Hepatocyte (in vitro differentiated cells): ENCODE measurements around the gene PAQR7. TPM values are rescaled to one million over a fixed set of nuclear protein-coding genes. Genes with fewer than 3 reads are reported as not detected.

Source experiments
- DNase-seq: peaks from one replicate; pipeline ENCODE4 v3.0.0-alpha.2; 2016; ENCODE audit warnings: low spot score
- H2AFZ ChIP-seq: fragments of 200-600 bp; sonication (generic); 2 replicates; pipeline ENCODE4 v1.6.0; 2016; ENCODE audit warnings: antibody characterized with exemption, mild to moderate bottlenecking
- H3K27ac ChIP-seq: fragments of 200-600 bp; sonication (generic); 2 replicates; pipeline ENCODE4 v1.5.1; 2016; ENCODE audit warnings: mild to moderate bottlenecking
- H3K27me3 ChIP-seq: fragments of 200-600 bp; sonication (generic); 2 replicates; pipeline ENCODE4 v1.6.1; 2016
- H3K36me3 ChIP-seq: fragments of 200-600 bp; sonication (generic); replicated peaks from 2 replicates; pipeline ENCODE4 v1.5.1; 2016; ENCODE audit warnings: low read depth; ENCODE audit not compliant: insufficient read depth
- H3K4me1 ChIP-seq: fragments of 200-600 bp; sonication (generic); 2 replicates; pipeline ENCODE4 v1.5.1; 2016; ENCODE audit warnings: mild to moderate bottlenecking, moderate library complexity; ENCODE audit not compliant: insufficient read depth
- H3K4me2 ChIP-seq: fragments of 200-600 bp; sonication (generic); 2 replicates; pipeline ENCODE4 v1.6.0; 2016
- H3K4me3 ChIP-seq: fragments of 200-600 bp; sonication (generic); 2 replicates; pipeline ENCODE4 v1.5.1; 2016; ENCODE audit warnings: mild to moderate bottlenecking
- H3K79me2 ChIP-seq: fragments of 200-600 bp; sonication (generic); 2 replicates; pipeline ENCODE4 v1.6.0; 2017; ENCODE audit warnings: mild to moderate bottlenecking
- H3K9me2 ChIP-seq: fragments of 200-600 bp; sonication (generic); replicated peaks from 2 replicates; pipeline ENCODE4 v1.6.0; 2017; ENCODE audit warnings: mild to moderate bottlenecking; ENCODE audit not compliant: insufficient read depth
- H3K9me3 ChIP-seq: fragments of 200-600 bp; sonication (generic); 2 replicates; pipeline ENCODE4 v1.5.1; 2016; ENCODE audit warnings: low read depth, mild to moderate bottlenecking
- H4K20me1 ChIP-seq: fragments of 200-600 bp; sonication (generic); 2 replicates; pipeline ENCODE4 v1.6.0; 2016; ENCODE audit warnings: mild to moderate bottlenecking; ENCODE audit not compliant: insufficient read depth, poor library complexity, severe bottlenecking
- EZH2 ChIP-seq: fragments of 200-600 bp; sonication (generic); IDR thresholded peaks from 2 replicates; pipeline ENCODE4 v1.6.1; 2016; ENCODE audit warnings: antibody characterized with exemption, mild to moderate bottlenecking, borderline replicate concordance
- EZH2phosphoT487 ChIP-seq: fragments of 200-600 bp; sonication (generic); IDR thresholded peaks from one replicate; pipeline ENCODE4 v1.6.1; 2018; ENCODE audit warnings: antibody characterized with exemption, mild to moderate bottlenecking, low read depth, moderate library complexity; ENCODE audit not compliant: unreplicated experiment, severe bottlenecking
- WGBS: methylation state at CpG from one replicate; pipeline ENCODE4 v1.1.6; 2016; ENCODE audit warnings: low lambda C conversion rate; ENCODE audit errors: missing lambda C conversion rate; 5-methylcytosine and 5-hydroxymethylcytosine counted together
- polyA plus RNA-seq: library from polyadenylated mRNA; unstranded; fragments of >200 nt; fragmentation: Nextera tagmentation; extraction: Ambion mirVana; gene quantifications from 2 replicates; pipeline ENCODE4 v1.2.1, GENCODE V29; 2016
- total RNA-seq: library from RNA; depleted of rRNA; stranded (reverse); fragments of >200 nt; gene quantifications from 2 replicates; pipeline ENCODE4 v1.2.3, GENCODE V29; 2014
- TF ChIP-seq, protein P1 (sequence below): fragments of 200-600 bp; sonication (generic); IDR thresholded peaks from 2 replicates; pipeline ENCODE4 v1.5.1; 2016; ENCODE audit warnings: antibody characterized with exemption, mild to moderate bottlenecking; ENCODE audit not compliant: poor library complexity

PAQR7 gene
- total and polyA plus RNA-seq, 2 experiments from 2014 or later: 4.8 to 27.0 TPM

GRCh38 chr1:25854554-25854953 is 21.0 kb downstream of the PAQR7 start:
- 85% methylated on average over 2 of the region's 2 CpGs for WGBS
- peaks cover 10% of the 10 kb centered on the region for H3K79me2 ChIP-seq
- no peaks in the 10 kb centered on the region for H3K9me2 ChIP-seq
- no peak overlapping the region for H3K4me2 ChIP-seq
- H2AFZ ChIP-seq: no peak overlapping the region
- no peaks in the 10 kb centered on the region for H3K27me3 ChIP-seq
- TF ChIP-seq EZH2 (no peak), EZH2phosphoT487 (no peak)
- TF ChIP-seq, protein P1, sequence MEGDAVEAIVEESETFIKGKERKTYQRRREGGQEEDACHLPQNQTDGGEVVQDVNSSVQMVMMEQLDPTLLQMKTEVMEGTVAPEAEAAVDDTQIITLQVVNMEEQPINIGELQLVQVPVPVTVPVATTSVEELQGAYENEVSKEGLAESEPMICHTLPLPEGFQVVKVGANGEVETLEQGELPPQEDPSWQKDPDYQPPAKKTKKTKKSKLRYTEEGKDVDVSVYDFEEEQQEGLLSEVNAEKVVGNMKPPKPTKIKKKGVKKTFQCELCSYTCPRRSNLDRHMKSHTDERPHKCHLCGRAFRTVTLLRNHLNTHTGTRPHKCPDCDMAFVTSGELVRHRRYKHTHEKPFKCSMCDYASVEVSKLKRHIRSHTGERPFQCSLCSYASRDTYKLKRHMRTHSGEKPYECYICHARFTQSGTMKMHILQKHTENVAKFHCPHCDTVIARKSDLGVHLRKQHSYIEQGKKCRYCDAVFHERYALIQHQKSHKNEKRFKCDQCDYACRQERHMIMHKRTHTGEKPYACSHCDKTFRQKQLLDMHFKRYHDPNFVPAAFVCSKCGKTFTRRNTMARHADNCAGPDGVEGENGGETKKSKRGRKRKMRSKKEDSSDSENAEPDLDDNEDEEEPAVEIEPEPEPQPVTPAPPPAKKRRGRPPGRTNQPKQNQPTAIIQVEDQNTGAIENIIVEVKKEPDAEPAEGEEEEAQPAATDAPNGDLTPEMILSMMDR: no peak
- no peaks in the 10 kb centered on the region for H3K4me1 ChIP-seq
- H3K9me3 ChIP-seq: no peaks in the 10 kb centered on the region
- no peak overlapping the region for H3K27ac ChIP-seq
- no peaks in the 10 kb centered on the region for H4K20me1 ChIP-seq
- H3K4me3 ChIP-seq: no peak overlapping the region
- H3K36me3 ChIP-seq: no peaks in the 10 kb centered on the region
- no peak for DNase-seq

DNA sequence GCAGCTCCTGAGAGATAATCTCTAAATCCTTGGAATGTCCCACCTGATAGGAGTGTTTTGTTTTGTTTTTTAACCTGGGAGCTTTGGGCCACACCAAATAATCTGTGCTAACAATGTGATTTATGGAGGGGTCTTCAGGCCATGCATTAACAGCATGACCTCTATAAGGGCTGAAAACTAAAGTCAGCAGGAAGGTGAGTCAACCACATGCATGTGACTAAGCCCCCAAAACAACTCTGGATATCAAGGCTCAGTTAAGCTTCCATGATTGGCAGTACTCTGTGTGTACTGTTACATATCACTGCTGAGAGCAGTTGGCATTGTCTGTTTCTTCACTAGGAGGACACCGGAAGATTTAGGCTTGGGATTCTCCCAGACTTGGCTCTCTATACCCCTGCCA is 27.0 kb downstream of the PAQR7 start:
- Histone ChIP-seq H4K20me1 (no peaks in the 10 kb centered on the region), H2AFZ (no peak overlapping the region), H3K27me3 (no peaks in the 10 kb centered on the region), H3K9me3 (no peaks in the 10 kb centered on the region), H3K27ac (no peak overlapping the region), H3K36me3 (no peaks in the 10 kb centered on the region), H3K79me2 (no peaks in the 10 kb centered on the region), H3K9me2 (no peaks in the 10 kb centered on the region), H3K4me2 (no peak overlapping the region), H3K4me1 (no peaks in the 10 kb centered on the region), H3K4me3 (no peak overlapping the region)
- TF ChIP-seq EZH2phosphoT487: no peak
- TF ChIP-seq, protein P1: no peak
- TF ChIP-seq EZH2: no peak
- DNase-seq: no peak
- 31% methylated on average over 1 of the region's 1 CpG for WGBS

DNA sequence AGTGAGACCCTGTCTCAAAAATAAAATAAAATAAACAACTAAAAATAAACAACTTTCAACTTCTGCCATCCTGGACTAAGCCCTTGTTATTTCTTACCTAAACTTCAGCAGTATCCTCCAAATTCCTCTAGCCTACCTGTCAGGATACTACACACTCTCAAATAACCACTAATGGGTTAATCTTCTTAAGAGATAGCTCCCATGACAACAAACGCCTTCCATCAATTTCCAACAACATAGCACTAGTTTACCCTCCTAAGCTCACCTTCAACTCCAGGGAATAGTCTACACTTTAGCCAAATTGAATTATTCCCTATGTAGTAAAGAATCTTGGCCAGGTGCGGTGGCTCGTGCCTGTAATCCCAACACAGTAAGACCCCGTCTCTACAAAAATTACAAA is 27.6 kb downstream of the PAQR7 start:
- Histone ChIP-seq H3K4me1 (no peaks in the 10 kb centered on the region), H3K79me2 (no peaks in the 10 kb centered on the region), H3K4me2 (no peak overlapping the region), H3K27me3 (no peaks in the 10 kb centered on the region), H2AFZ (no peak overlapping the region), H4K20me1 (no peaks in the 10 kb centered on the region), H3K27ac (no peak overlapping the region), H3K9me3 (no peaks in the 10 kb centered on the region), H3K4me3 (no peak overlapping the region), H3K9me2 (no peaks in the 10 kb centered on the region), H3K36me3 (no peaks in the 10 kb centered on the region)
- TF ChIP-seq EZH2 (no peak), EZH2phosphoT487 (no peak)
- TF ChIP-seq, protein P1: no peak
- WGBS: 51% methylated on average over 4 of the region's 4 CpGs
- DNase-seq: no peak

- Histone ChIP-seq H4K20me1 (no peaks in the 10 kb centered on the region), H3K79me2 (no peaks in the 10 kb centered on the region), H3K9me2 (no peaks in the 10 kb centered on the region), H3K4me1 (no peaks in the 10 kb centered on the region), H3K27me3 (no peaks in the 10 kb centered on the region), H3K4me2 (no peak overlapping the region), H3K27ac (no peak overlapping the region), H3K4me3 (no peak overlapping the region), H3K9me3 (no peaks in the 10 kb centered on the region), H3K36me3 (no peaks in the 10 kb centered on the region), H2AFZ (no peak overlapping the region)
- TF ChIP-seq EZH2phosphoT487: no peak
- TF ChIP-seq, protein P1: no peak
- no peak for TF ChIP-seq EZH2
- WGBS: 69% methylated on average over 5 of the region's 5 CpGs
- DNase-seq: no peak
These were observed 29.8 kb downstream of the PAQR7 start for GRCh38 chr1:25845664-25846063.
